HCT116 (cell line): ENCODE results near the gene TECPR1. TPM values are rescaled to one million over a fixed set of nuclear protein-coding genes. Genes with fewer than 3 reads are reported as not detected.

Source experiments
- ATAC-seq: fragments of 200-7000 bp; cut with Tn5 transposase; 2 replicates; pipeline ENCODE4 v1.9.1; 2020; ENCODE audit warnings: mild to moderate bottlenecking, moderate library complexity
- BruUV-seq: library from RNA; stranded (reverse); fragments of 400-500 nt; replicated peaks from 2 replicates; lab custom pipeline; 2021; lab: Mats Ljungman, UMichigan
- CTCF ChIA-PET: fragments of 300-600 bp; sonication (Branson Sonifier 250); formaldehyde crosslinking; loops from one replicate; lab custom pipeline; 2021; ENCODE audit warnings: antibody characterized with exemption; lab: Charles Lee
- POLR2A ChIA-PET: fragments of 300-600, 350-600 bp; sonication (Branson Sonifier 250); formaldehyde crosslinking; loops from one replicate; lab custom pipeline; 2021; ENCODE audit warnings: antibody characterized with exemption; lab: Charles Lee
- RAD21 ChIA-PET, 2 experiments: fragments of 300-600 bp; sonication (Branson Sonifier 250); formaldehyde crosslinking; loops; one replicate each; lab custom pipeline; 2023; ENCODE audit warnings: low total read pairs in 2 of 2; ENCODE audit not compliant: uncharacterized antibody in 2 of 2, unreplicated experiment in 2 of 2, low non-redundant PET in 1 of 2; lab: Charles Lee
- DNase-seq: peaks from one replicate; pipeline ENCODE4 v3.0.0-alpha.2; 2010; ENCODE audit warnings: low read depth, low spot score
- H2AFZ ChIP-seq: fragments of 200-600 bp; shearing (Covaris generic), sonication (generic); 2 replicates; pipeline ENCODE4 v1.6.1; 2017; ENCODE audit warnings: low read depth, mixed run types, mixed read lengths, antibody characterized with exemption, low read length; ENCODE audit not compliant: poor library complexity, severe bottlenecking
- H3K27ac ChIP-seq: 2 replicates; pipeline ENCODE4 v1.5.1; 2012; ENCODE audit warnings: low read depth, low read length
- H3K27me3 ChIP-seq: fragments of 200-600 bp; sonication (generic); 2 replicates; pipeline ENCODE4 v1.6.1; 2016; ENCODE audit warnings: mixed run types, low read length, mixed read lengths; ENCODE audit not compliant: insufficient read depth
- H3K36me3 ChIP-seq, 2 experiments: fragments of 200-500 bp in 1 of 2; fragments of 200-600 bp in 1 of 2; sonication (Bioruptor generic) in 1 of 2; sonication (generic) in 1 of 2; 2 replicates each; pipeline versions ENCODE4 v1.5.1 to v1.6.1; 2014 to 2016; ENCODE audit warnings: low read length in 2 of 2, inconsistent platforms in 1 of 2, mixed read lengths in 1 of 2, mixed run types in 1 of 2; ENCODE audit not compliant: insufficient read depth in 2 of 2, control insufficient read depth in 1 of 2
- H3K4me1 ChIP-seq, 2 experiments: fragments of 200-600 bp in 1 of 2; sonication (generic) in 1 of 2; 2 replicates each; pipeline versions ENCODE4 v1.5.1 to v1.6.1; 2012 to 2017; ENCODE audit warnings: low read length in 2 of 2, inconsistent platforms in 1 of 2, mild to moderate bottlenecking in 1 of 2, mixed read lengths in 1 of 2, mixed run types in 1 of 2, moderate library complexity in 1 of 2; ENCODE audit not compliant: insufficient read depth in 2 of 2, control insufficient read depth in 1 of 2
- H3K4me2 ChIP-seq: fragments of 200-600 bp; sonication (generic); 2 replicates; pipeline ENCODE4 v1.6.1; 2017; ENCODE audit warnings: mixed run types, low read length, mixed read lengths
- H3K4me3 ChIP-seq, 2 experiments: fragments of 200-600 bp in 1 of 2; sonication (generic) in 1 of 2; replicated peaks in 1 of 2; 2 replicates each; pipeline ENCODE4 v1.5.1; 2011 to 2016; ENCODE audit warnings: low read length in 2 of 2, control low read depth in 1 of 2, low read depth in 1 of 2, mild to moderate bottlenecking in 1 of 2, mixed read lengths in 1 of 2, mixed run types in 1 of 2
- H3K79me2 ChIP-seq: fragments of 200-600 bp; sonication (generic); 2 replicates; pipeline ENCODE4 v1.6.1; 2017; ENCODE audit warnings: mild to moderate bottlenecking, mixed run types, low read length, moderate library complexity, mixed read lengths; ENCODE audit not compliant: insufficient read depth
- H3K9ac ChIP-seq: fragments of 200-600 bp; sonication (generic); 2 replicates; pipeline ENCODE4 v1.6.1; 2016; ENCODE audit warnings: low read length, mixed read lengths
- H3K9me2 ChIP-seq: fragments of 200-600 bp; sonication (generic), shearing (Covaris generic); 2 replicates; pipeline ENCODE4 v1.6.1; 2017; ENCODE audit warnings: mixed run types, mild to moderate bottlenecking, moderate library complexity; ENCODE audit not compliant: insufficient read depth
- H3K9me3 ChIP-seq, 2 experiments: fragments of 200-500 bp in 1 of 2; fragments of 200-600 bp in 1 of 2; sonication (Bioruptor generic) in 1 of 2; sonication (generic) in 1 of 2; 2 replicates each; pipeline ENCODE4 v1.6.1; 2014 to 2017; ENCODE audit warnings: low read length in 2 of 2, mixed read lengths in 2 of 2, inconsistent platforms in 1 of 2, low read depth in 1 of 2, mild to moderate bottlenecking in 1 of 2, mixed run types in 1 of 2, moderate library complexity in 1 of 2; ENCODE audit not compliant: control insufficient read depth in 1 of 2, insufficient read depth in 1 of 2
- H4K20me1 ChIP-seq: fragments of 200-600 bp; sonication (generic), shearing (Covaris generic); 2 replicates; pipeline ENCODE4 v1.6.1; 2017; ENCODE audit warnings: mixed run types, mild to moderate bottlenecking, moderate library complexity; ENCODE audit not compliant: insufficient read depth
- CBX3 ChIP-seq: IDR thresholded peaks from 2 replicates; pipeline ENCODE4 v1.6.1; 2012; ENCODE audit warnings: low read depth
- CEBPB ChIP-seq: IDR thresholded peaks from 2 replicates; pipeline ENCODE4 v1.6.1; 2012; ENCODE audit warnings: low read depth
- EGR1 ChIP-seq: IDR thresholded peaks from 2 replicates; pipeline ENCODE4 v1.6.1; 2012; ENCODE audit warnings: low read depth
- ELF1 ChIP-seq: IDR thresholded peaks from 2 replicates; pipeline ENCODE4 v1.6.1; 2012; ENCODE audit warnings: low read depth, borderline replicate concordance
- EZH2 ChIP-seq: fragments of 200-600 bp; sonication (generic); IDR thresholded peaks from 2 replicates; pipeline ENCODE4 v1.6.1; 2017; ENCODE audit warnings: antibody characterized with exemption, mixed run types
- EZH2phosphoT487 ChIP-seq: fragments of 200-600 bp; IDR thresholded peaks from 2 replicates; pipeline ENCODE4 v1.6.1; 2018; ENCODE audit warnings: antibody characterized with exemption, borderline replicate concordance
- POLR2A ChIP-seq: IDR thresholded peaks from 2 replicates; pipeline ENCODE4 v1.7.0; 2011; ENCODE audit warnings: borderline replicate concordance; ENCODE audit not compliant: insufficient read depth, insufficient read length; ENCODE audit errors: extremely low read depth
- RAD21 ChIP-seq: IDR thresholded peaks from 2 replicates; pipeline ENCODE4 v1.6.1; 2012; ENCODE audit warnings: low read depth, mild to moderate bottlenecking
- SIN3A ChIP-seq: IDR thresholded peaks from 2 replicates; pipeline ENCODE4 v1.6.1; 2012; ENCODE audit warnings: low read depth
- SP1 ChIP-seq: IDR thresholded peaks from 2 replicates; pipeline ENCODE4 v1.6.1; 2012; ENCODE audit warnings: low read depth
- SRF ChIP-seq: IDR thresholded peaks from 2 replicates; pipeline ENCODE4 v1.6.1; 2012; ENCODE audit warnings: low read depth
- TCF7L2 ChIP-seq: IDR thresholded peaks from 2 replicates; pipeline ENCODE4 v1.7.0; 2011; ENCODE audit warnings: borderline replicate concordance, inconsistent platforms; ENCODE audit not compliant: insufficient read depth, insufficient read length; ENCODE audit errors: extremely low read depth
- intact Hi-C: fragments of 100-400 bp; cut with micrococcal nuclease; formaldehyde crosslinking; loops from 2 replicates; pipeline ENCODE4 v1.10.0; 2022
- total RNA-seq: library from RNA; stranded (reverse); gene quantifications from one replicate; pipeline ENCODE4 v1.2.1, GENCODE V29; 2021; ENCODE audit not compliant: unreplicated experiment
- TF ChIP-seq, protein P1 (sequence below): IDR thresholded peaks from 2 replicates; pipeline ENCODE4 v1.6.1; 2012
- TF ChIP-seq, protein P2 (sequence below): IDR thresholded peaks from 2 replicates; pipeline ENCODE4 v1.6.1; 2011; ENCODE audit warnings: mild to moderate bottlenecking, low read length, moderate library complexity; ENCODE audit not compliant: insufficient replicate concordance; ENCODE audit errors: extremely low read depth
- TF ChIP-seq, protein P3 (sequence below), 3 experiments: fragments of 200-600 bp in 1 of 3; sonication (generic) in 1 of 3; IDR thresholded peaks in 2 of 3; conservative IDR thresholded peaks in 1 of 3; 2 replicates each; pipeline ENCODE4 v1.5.1; 2012 to 2017; ENCODE audit warnings: low read depth in 2 of 3, low read length in 2 of 3, antibody characterized with exemption in 1 of 3, borderline replicate concordance in 1 of 3, control low read depth in 1 of 3, mild to moderate bottlenecking in 1 of 3, mixed read lengths in 1 of 3, mixed run types in 1 of 3, moderate library complexity in 1 of 3; ENCODE audit not compliant: insufficient read depth in 1 of 3
- TF ChIP-seq, protein P4 (sequence below): IDR thresholded peaks from 2 replicates; pipeline ENCODE4 v1.6.1; 2012; ENCODE audit warnings: low read depth
- TF ChIP-seq, protein P5 (sequence below): IDR thresholded peaks from 2 replicates; pipeline ENCODE4 v1.6.1; 2012

The TECPR1 gene
- total RNA-seq, 1 experiment from 2014 or later: 19.9 TPM

DNA sequence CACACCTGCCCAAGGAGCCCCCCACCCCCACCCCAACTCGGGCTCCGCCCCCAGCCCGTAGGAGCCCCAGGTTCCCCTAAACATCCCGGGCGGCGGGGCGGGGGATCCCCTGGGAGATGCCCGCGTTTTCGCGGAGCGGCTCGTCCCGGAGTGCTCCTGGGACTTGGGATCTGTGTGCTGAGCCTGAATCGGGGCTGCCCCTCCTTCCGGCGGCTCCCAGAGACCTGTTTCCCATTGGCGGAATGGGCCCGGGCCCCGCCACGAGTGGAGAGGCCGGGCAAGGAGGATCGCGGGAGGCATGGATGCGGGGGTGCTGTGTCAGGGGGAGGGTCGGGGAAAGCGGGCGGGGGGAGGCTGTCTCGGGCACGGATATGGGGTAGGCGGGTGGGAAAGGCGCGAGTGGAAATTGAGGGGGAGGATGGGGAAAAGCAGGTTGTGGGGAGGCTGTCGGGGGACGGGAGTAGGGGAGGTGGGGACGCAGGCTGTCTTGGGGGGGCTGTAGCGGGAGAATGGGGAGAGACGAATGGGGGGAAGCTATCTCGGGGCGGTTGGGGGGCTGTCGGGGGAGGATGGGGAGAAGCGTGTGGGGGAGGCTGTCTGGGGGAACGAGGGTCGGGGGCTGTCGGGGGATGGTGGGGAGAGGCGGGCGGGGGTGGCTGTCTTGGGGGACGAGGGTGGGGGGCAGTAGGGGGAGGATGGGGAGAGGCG is 41.4 kb downstream of the TECPR1 start:
- ATAC-seq (no peak), DNase-seq (no peak)
- no peak overlapping the region for H3K27ac ChIP-seq
- peaks cover 0 to 2% of the 10 kb centered on the region in 2 experiments; a peak in 1 of 4 replicates for H3K36me3 ChIP-seq
- ChIA-PET POLR2A (no interaction called here), CTCF (no interaction called here), RAD21 (interaction anchor here in 1 of 2 experiments (0.6 kb wide), 1 partner anchor 187 kb away, joined by 3 read pairs; no protein-coding TSS in a partner anchor)
- no TSS peak for BruUV-seq
- H3K4me1 ChIP-seq: peaks cover 3 to 7% of the 10 kb centered on the region in 2 experiments; a peak in 2 of 4 replicates
- H3K9me2 ChIP-seq: no peaks in the 10 kb centered on the region
- H2AFZ ChIP-seq: no peak overlapping the region
- H3K4me3 ChIP-seq: no peak overlapping the region
- intact Hi-C loops: no loop called here
- no peaks in the 10 kb centered on the region for H3K9me3 ChIP-seq
- H4K20me1 ChIP-seq: no peaks in the 10 kb centered on the region
- TF ChIP-seq EZH2 (no peak), SP1 (no peak), CEBPB (no peak), CBX3 (no peak), SRF (no peak), EZH2phosphoT487 (no peak), EGR1 (no peak), ELF1 (no peak), RAD21 (no peak), SIN3A (no peak), POLR2A (no peak), TCF7L2 (no peak)
- TF ChIP-seq, protein P1, sequence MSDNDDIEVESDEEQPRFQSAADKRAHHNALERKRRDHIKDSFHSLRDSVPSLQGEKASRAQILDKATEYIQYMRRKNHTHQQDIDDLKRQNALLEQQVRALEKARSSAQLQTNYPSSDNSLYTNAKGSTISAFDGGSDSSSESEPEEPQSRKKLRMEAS: no peak
- TF ChIP-seq, protein P2, sequence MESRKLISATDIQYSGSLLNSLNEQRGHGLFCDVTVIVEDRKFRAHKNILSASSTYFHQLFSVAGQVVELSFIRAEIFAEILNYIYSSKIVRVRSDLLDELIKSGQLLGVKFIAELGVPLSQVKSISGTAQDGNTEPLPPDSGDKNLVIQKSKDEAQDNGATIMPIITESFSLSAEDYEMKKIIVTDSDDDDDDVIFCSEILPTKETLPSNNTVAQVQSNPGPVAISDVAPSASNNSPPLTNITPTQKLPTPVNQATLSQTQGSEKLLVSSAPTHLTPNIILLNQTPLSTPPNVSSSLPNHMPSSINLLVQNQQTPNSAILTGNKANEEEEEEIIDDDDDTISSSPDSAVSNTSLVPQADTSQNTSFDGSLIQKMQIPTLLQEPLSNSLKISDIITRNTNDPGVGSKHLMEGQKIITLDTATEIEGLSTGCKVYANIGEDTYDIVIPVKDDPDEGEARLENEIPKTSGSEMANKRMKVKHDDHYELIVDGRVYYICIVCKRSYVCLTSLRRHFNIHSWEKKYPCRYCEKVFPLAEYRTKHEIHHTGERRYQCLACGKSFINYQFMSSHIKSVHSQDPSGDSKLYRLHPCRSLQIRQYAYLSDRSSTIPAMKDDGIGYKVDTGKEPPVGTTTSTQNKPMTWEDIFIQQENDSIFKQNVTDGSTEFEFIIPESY: no peak
- TF ChIP-seq, protein P3, sequence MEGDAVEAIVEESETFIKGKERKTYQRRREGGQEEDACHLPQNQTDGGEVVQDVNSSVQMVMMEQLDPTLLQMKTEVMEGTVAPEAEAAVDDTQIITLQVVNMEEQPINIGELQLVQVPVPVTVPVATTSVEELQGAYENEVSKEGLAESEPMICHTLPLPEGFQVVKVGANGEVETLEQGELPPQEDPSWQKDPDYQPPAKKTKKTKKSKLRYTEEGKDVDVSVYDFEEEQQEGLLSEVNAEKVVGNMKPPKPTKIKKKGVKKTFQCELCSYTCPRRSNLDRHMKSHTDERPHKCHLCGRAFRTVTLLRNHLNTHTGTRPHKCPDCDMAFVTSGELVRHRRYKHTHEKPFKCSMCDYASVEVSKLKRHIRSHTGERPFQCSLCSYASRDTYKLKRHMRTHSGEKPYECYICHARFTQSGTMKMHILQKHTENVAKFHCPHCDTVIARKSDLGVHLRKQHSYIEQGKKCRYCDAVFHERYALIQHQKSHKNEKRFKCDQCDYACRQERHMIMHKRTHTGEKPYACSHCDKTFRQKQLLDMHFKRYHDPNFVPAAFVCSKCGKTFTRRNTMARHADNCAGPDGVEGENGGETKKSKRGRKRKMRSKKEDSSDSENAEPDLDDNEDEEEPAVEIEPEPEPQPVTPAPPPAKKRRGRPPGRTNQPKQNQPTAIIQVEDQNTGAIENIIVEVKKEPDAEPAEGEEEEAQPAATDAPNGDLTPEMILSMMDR (IDR thresholded peaks at IDR 0.05 in 2 of 3, conservative IDR thresholded peaks at IDR 0.05 in 1 of 3; ENCODE audit: borderline replicate concordance in 1 of 3, insufficient read depth in 1 of 3, low read depth in 2 of 3, low read length in 2 of 3): no peak
- TF ChIP-seq, protein P4, sequence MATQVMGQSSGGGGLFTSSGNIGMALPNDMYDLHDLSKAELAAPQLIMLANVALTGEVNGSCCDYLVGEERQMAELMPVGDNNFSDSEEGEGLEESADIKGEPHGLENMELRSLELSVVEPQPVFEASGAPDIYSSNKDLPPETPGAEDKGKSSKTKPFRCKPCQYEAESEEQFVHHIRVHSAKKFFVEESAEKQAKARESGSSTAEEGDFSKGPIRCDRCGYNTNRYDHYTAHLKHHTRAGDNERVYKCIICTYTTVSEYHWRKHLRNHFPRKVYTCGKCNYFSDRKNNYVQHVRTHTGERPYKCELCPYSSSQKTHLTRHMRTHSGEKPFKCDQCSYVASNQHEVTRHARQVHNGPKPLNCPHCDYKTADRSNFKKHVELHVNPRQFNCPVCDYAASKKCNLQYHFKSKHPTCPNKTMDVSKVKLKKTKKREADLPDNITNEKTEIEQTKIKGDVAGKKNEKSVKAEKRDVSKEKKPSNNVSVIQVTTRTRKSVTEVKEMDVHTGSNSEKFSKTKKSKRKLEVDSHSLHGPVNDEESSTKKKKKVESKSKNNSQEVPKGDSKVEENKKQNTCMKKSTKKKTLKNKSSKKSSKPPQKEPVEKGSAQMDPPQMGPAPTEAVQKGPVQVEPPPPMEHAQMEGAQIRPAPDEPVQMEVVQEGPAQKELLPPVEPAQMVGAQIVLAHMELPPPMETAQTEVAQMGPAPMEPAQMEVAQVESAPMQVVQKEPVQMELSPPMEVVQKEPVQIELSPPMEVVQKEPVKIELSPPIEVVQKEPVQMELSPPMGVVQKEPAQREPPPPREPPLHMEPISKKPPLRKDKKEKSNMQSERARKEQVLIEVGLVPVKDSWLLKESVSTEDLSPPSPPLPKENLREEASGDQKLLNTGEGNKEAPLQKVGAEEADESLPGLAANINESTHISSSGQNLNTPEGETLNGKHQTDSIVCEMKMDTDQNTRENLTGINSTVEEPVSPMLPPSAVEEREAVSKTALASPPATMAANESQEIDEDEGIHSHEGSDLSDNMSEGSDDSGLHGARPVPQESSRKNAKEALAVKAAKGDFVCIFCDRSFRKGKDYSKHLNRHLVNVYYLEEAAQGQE: no peak
- TF ChIP-seq, protein P5, sequence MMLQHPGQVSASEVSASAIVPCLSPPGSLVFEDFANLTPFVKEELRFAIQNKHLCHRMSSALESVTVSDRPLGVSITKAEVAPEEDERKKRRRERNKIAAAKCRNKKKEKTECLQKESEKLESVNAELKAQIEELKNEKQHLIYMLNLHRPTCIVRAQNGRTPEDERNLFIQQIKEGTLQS: no peak
- no peak overlapping the region for H3K4me2 ChIP-seq
- no peaks in the 10 kb centered on the region for H3K27me3 ChIP-seq
- no peak overlapping the region for H3K9ac ChIP-seq
- H3K79me2 ChIP-seq: no peaks in the 10 kb centered on the region
